IMR-90 (cell line): ENCODE measurements around the gene SPATA31E1. TPM values are rescaled to one million over a fixed set of nuclear protein-coding genes. Genes with fewer than 3 reads are reported as not detected.

Experiments
- ATAC-seq: fragments of 200-7000 bp; cut with Tn5 transposase; 2 replicates; pipeline ENCODE4 v1.9.1; 2020; ENCODE audit warnings: low read depth, mild to moderate bottlenecking, moderate library complexity
- BruUV-seq: library from RNA; stranded (reverse); fragments of 400-500 nt; replicated peaks from 2 replicates; lab custom pipeline; 2021; lab: Mats Ljungman, UMichigan
- CTCF ChIA-PET: fragments of 300-600 bp; formaldehyde crosslinking; extraction: SDS; loops from one replicate; lab custom pipeline; 2021; ENCODE audit warnings: antibody characterized with exemption; lab: Yijun Ruan, JAX
- POLR2A ChIA-PET: fragments of 300-600 bp; sonication (Branson Sonifier 250); formaldehyde crosslinking; loops from one replicate; lab custom pipeline; 2022; ENCODE audit warnings: antibody characterized with exemption; ENCODE audit not compliant: unreplicated experiment; lab: Charles Lee
- DNase-seq: peaks from one replicate; pipeline ENCODE4 v3.0.0; 2013
- H2AFZ ChIP-seq: replicated peaks from 2 replicates; pipeline ENCODE3; 2013; ENCODE audit warnings: low read length, mild to moderate bottlenecking; ENCODE audit not compliant: poor library complexity
- H2AK5ac ChIP-seq: 2 replicates; pipeline ENCODE4 v1.6.1; 2013; ENCODE audit warnings: low read depth, low read length, inconsistent platforms
- H2AK9ac ChIP-seq: replicated peaks from 2 replicates; pipeline ENCODE3; 2013; ENCODE audit warnings: mild to moderate bottlenecking, low read depth, low read length, moderate library complexity; ENCODE audit not compliant: poor library complexity
- H2BK120ac ChIP-seq: 2 replicates; pipeline ENCODE4 v1.6.1; 2013; ENCODE audit warnings: low read depth, low read length, inconsistent platforms
- H2BK15ac ChIP-seq: 3 replicates; pipeline ENCODE4 v1.6.1; 2013; ENCODE audit warnings: low read depth, low read length, inconsistent platforms
- H2BK20ac ChIP-seq: 2 replicates; pipeline ENCODE4 v1.6.1; 2013; ENCODE audit warnings: low read depth, mild to moderate bottlenecking, inconsistent platforms, low read length, moderate library complexity
- H2BK5ac ChIP-seq: 2 replicates; pipeline ENCODE4 v1.6.1; 2013; ENCODE audit warnings: mild to moderate bottlenecking, low read depth, low read length, inconsistent platforms; ENCODE audit not compliant: poor library complexity, severe bottlenecking
- H3K14ac ChIP-seq: replicated peaks from 2 replicates; pipeline ENCODE4 v1.6.1; 2013; ENCODE audit warnings: low read depth, low read length, inconsistent platforms
- H3K18ac ChIP-seq: 2 replicates; pipeline ENCODE4 v1.6.1; 2013; ENCODE audit warnings: low read depth, low read length, control low read depth
- H3K23ac ChIP-seq: 2 replicates; pipeline ENCODE4 v1.6.1; 2013; ENCODE audit warnings: low read depth, low read length, inconsistent platforms
- H3K27ac ChIP-seq: 2 replicates; pipeline ENCODE4 v1.5.1; 2013; ENCODE audit warnings: mild to moderate bottlenecking, control low read depth, low read length; ENCODE audit not compliant: insufficient read depth
- H3K27me3 ChIP-seq: 2 replicates; pipeline ENCODE4 v1.6.1; 2013; ENCODE audit warnings: low read length; ENCODE audit not compliant: control insufficient read depth, insufficient read depth
- H3K36me3 ChIP-seq: 2 replicates; pipeline ENCODE4 v1.6.1; 2013; ENCODE audit warnings: low read length, mixed read lengths; ENCODE audit not compliant: control insufficient read depth, insufficient read depth
- H3K4ac ChIP-seq: 2 replicates; pipeline ENCODE4 v1.6.1; 2013; ENCODE audit warnings: low read depth, low read length, inconsistent platforms
- H3K4me1 ChIP-seq: 2 replicates; pipeline ENCODE4 v1.6.1; 2013; ENCODE audit warnings: low read length, mixed read lengths; ENCODE audit not compliant: control insufficient read depth, insufficient read depth
- H3K4me2 ChIP-seq: 2 replicates; pipeline ENCODE4 v1.6.1; 2013; ENCODE audit warnings: low read depth, mild to moderate bottlenecking, control low read depth, low read length, moderate library complexity
- H3K4me3 ChIP-seq: 2 replicates; pipeline ENCODE4 v1.5.1; 2013; ENCODE audit warnings: low read depth, mild to moderate bottlenecking, control low read depth, low read length, moderate library complexity; ENCODE audit not compliant: insufficient read depth
- H3K56ac ChIP-seq: 2 replicates; pipeline ENCODE4 v1.6.1; 2013; ENCODE audit warnings: low read length, inconsistent platforms; ENCODE audit not compliant: insufficient read depth; ENCODE audit errors: extremely low read depth
- H3K79me1 ChIP-seq, 2 experiments: 2 replicates each; pipeline ENCODE4 v1.6.1; 2013; ENCODE audit warnings: low read length in 2 of 2, inconsistent platforms in 1 of 2, low read depth in 1 of 2
- H3K9ac ChIP-seq: 2 replicates; pipeline ENCODE4 v1.6.1; 2013; ENCODE audit warnings: low read depth, low read length, control low read depth
- H3K9me1 ChIP-seq: 2 replicates; pipeline ENCODE4 v1.6.1; 2013; ENCODE audit warnings: low read length, inconsistent platforms; ENCODE audit not compliant: insufficient read depth
- H3K9me3 ChIP-seq: 2 replicates; pipeline ENCODE4 v1.6.1; 2013; ENCODE audit warnings: low read length; ENCODE audit not compliant: control insufficient read depth, insufficient read depth
- H4K20me1 ChIP-seq: 2 replicates; pipeline ENCODE4 v1.6.1; 2013; ENCODE audit warnings: low read length, inconsistent platforms; ENCODE audit not compliant: insufficient read depth
- H4K5ac ChIP-seq: 2 replicates; pipeline ENCODE4 v1.6.1; 2013; ENCODE audit warnings: mild to moderate bottlenecking, low read depth, low read length, control low read depth
- H4K8ac ChIP-seq, 2 experiments: 2 replicates each; pipeline ENCODE4 v1.6.1; 2013; ENCODE audit warnings: low read depth in 2 of 2, low read length in 2 of 2, control low read depth in 1 of 2, inconsistent platforms in 1 of 2
- H4K91ac ChIP-seq: 2 replicates; pipeline ENCODE4 v1.6.1; 2013; ENCODE audit warnings: low read depth, low read length, inconsistent platforms; ENCODE audit not compliant: insufficient read depth
- BHLHE40 ChIP-seq: fragments of 150-350 bp; IDR thresholded peaks from 2 replicates; pipeline ENCODE4 v1.6.1; 2016; ENCODE audit warnings: mild to moderate bottlenecking, low read depth, low read length
- CEBPB ChIP-seq: IDR thresholded peaks from 2 replicates; pipeline ENCODE4 v1.6.1; 2012; ENCODE audit warnings: low read depth, low read length, improper control_type of control experiment
- CHD1 ChIP-seq: IDR thresholded peaks from 2 replicates; pipeline ENCODE4 v1.6.1; 2012; ENCODE audit warnings: low read depth, low read length, improper control_type of control experiment
- FOS ChIP-seq: fragments of 150-350 bp; IDR thresholded peaks from 2 replicates; pipeline ENCODE4 v1.6.1; 2016; ENCODE audit warnings: low read depth, low read length
- MAFK ChIP-seq: IDR thresholded peaks from 2 replicates; pipeline ENCODE4 v1.6.1; 2012; ENCODE audit warnings: low read depth, low read length, improper control_type of control experiment
- MAZ ChIP-seq: IDR thresholded peaks from 2 replicates; pipeline ENCODE4 v1.6.1; 2012; ENCODE audit warnings: low read depth, mild to moderate bottlenecking, low read length, improper control_type of control experiment, moderate library complexity, borderline replicate concordance
- MXI1 ChIP-seq: IDR thresholded peaks from 2 replicates; pipeline ENCODE4 v1.6.1; 2012; ENCODE audit warnings: low read depth, mild to moderate bottlenecking, low read length, moderate library complexity, borderline replicate concordance
- NFE2L2 ChIP-seq: fragments of 150-350 bp; IDR thresholded peaks from 2 replicates; pipeline ENCODE4 v1.6.1; 2016; ENCODE audit warnings: low read depth, mild to moderate bottlenecking, low read length
- POLR2A ChIP-seq: IDR thresholded peaks from 2 replicates; pipeline ENCODE4 v1.6.1; 2012; ENCODE audit warnings: mild to moderate bottlenecking, low read depth, low read length
- RAD21 ChIP-seq: IDR thresholded peaks from 2 replicates; pipeline ENCODE4 v1.6.1; 2012; ENCODE audit warnings: low read length, improper control_type of control experiment
- RCOR1 ChIP-seq: IDR thresholded peaks from 2 replicates; pipeline ENCODE4 v1.6.1; 2012; ENCODE audit warnings: mild to moderate bottlenecking, low read length, improper control_type of control experiment; ENCODE audit not compliant: insufficient replicate concordance
- RFX5 ChIP-seq: IDR thresholded peaks from 2 replicates; pipeline ENCODE4 v1.8.0; 2012; ENCODE audit warnings: low read depth, mild to moderate bottlenecking, low read length, moderate library complexity
- SMC3 ChIP-seq: fragments of 150-350 bp; IDR thresholded peaks from 2 replicates; pipeline ENCODE4 v1.6.1; 2016; ENCODE audit warnings: low read depth, mild to moderate bottlenecking, antibody characterized with exemption, low read length, moderate library complexity
- WGBS, 2 experiments: methylation state at CpG; one replicate each; pipeline versions ENCODE4 v1.1.5 to v1.1.7; 2013; ENCODE audit warnings: missing lambda C conversion rate in 2 of 2; ENCODE audit not compliant: insufficient read length in 1 of 2; ENCODE audit errors: extremely low coverage in 2 of 2; 5-methylcytosine and 5-hydroxymethylcytosine counted together
- dilution Hi-C: fragments of 300-500 bp; cut with HindIII; formaldehyde crosslinking; loops from one replicate; pipeline ENCODE4 v1.14.3; 2018; ENCODE audit warnings: low sequenced_read_pairs; ENCODE audit not compliant: unreplicated experiment
- in situ Hi-C: fragments of 300-500 bp; cut with MboI; formaldehyde crosslinking; loops from 3 replicates; pipeline ENCODE4 v1.14.3; 2019; ENCODE audit warnings: low sequenced_read_pairs, inconsistent platforms, mixed read lengths
- intact Hi-C: fragments of 100-400 bp; cut with micrococcal nuclease; formaldehyde crosslinking; loops from 2 replicates; pipeline ENCODE4 v1.10.0; 2022
- polyA plus RNA-seq, 3 experiments: library from polyadenylated mRNA; depleted of rRNA; stranded (reverse); fragments of >200 nt; gene quantifications; 2 replicates each; pipeline ENCODE4 v1.2.3, GENCODE V29; 2012; ENCODE audit warnings: low replicate concordance in 1 of 3
- total RNA-seq: library from RNA; depleted of rRNA; stranded (reverse); fragments of >200 nt; gene quantifications from 2 replicates; pipeline ENCODE4 v1.2.3, GENCODE V29; 2012
- TF ChIP-seq, protein P1 (sequence below): conservative IDR thresholded peaks from 2 replicates; pipeline ENCODE4 v1.5.1; 2012; ENCODE audit warnings: mild to moderate bottlenecking, low read depth, low read length, improper control_type of control experiment
- TF ChIP-seq, protein P2 (sequence below): fragments of 150-350 bp; IDR thresholded peaks from 2 replicates; pipeline ENCODE4 v1.6.1; 2017; ENCODE audit warnings: mild to moderate bottlenecking, antibody characterized with exemption, low read length, low read depth
- TF ChIP-seq, protein P3 (sequence below): fragments of 150-350 bp; IDR thresholded peaks from 2 replicates; pipeline ENCODE4 v1.6.1; 2016; ENCODE audit warnings: low read depth, mild to moderate bottlenecking, low read length, moderate library complexity, borderline replicate concordance

Gene SPATA31E1
- total and polyA plus RNA-seq, 2 of the 4 experiments (the other 2 are of a cell fraction): 0.03 TPM; not detected in 1

DNA sequence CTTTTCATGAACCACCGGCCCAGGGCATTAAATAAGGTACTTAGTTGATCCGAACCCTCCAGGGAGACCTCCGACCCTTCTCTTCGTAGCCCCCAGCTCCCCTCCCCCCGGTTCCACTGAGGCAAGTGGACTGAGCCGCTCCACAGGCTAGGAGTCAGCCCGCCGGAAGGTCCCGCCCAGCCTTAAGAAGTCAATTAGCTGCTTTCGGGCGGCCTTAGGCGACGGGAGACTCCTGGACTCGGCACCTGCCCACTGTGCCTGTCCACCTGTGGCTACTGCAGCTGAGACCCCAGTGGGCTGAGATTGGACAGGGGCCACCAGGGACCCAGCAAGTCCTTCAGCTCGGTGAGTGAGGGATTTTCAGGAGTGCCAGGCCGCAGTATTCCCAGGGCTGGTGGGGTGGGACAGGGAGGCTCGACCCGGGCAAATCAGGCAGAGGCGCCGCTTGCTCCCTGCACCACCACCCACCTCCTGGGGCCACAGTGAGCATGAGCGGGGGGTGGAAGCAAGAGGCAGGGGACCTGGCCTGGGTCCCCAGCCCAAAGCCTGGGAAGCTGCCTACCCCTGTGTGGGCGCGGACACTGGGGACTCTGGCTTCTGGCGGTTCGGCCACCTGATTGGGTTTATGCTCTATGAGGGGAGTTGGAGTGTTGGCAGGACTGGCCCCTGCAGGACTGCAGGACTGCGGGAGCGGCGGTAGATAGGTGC is 39.6 kb upstream of the SPATA31E1 start:
- no peak for TF ChIP-seq FOS
- TF ChIP-seq RCOR1: no peak
- TF ChIP-seq MAZ: no peak
- no peak for TF ChIP-seq POLR2A
- TF ChIP-seq CEBPB: no peak
- TF ChIP-seq, protein P1, sequence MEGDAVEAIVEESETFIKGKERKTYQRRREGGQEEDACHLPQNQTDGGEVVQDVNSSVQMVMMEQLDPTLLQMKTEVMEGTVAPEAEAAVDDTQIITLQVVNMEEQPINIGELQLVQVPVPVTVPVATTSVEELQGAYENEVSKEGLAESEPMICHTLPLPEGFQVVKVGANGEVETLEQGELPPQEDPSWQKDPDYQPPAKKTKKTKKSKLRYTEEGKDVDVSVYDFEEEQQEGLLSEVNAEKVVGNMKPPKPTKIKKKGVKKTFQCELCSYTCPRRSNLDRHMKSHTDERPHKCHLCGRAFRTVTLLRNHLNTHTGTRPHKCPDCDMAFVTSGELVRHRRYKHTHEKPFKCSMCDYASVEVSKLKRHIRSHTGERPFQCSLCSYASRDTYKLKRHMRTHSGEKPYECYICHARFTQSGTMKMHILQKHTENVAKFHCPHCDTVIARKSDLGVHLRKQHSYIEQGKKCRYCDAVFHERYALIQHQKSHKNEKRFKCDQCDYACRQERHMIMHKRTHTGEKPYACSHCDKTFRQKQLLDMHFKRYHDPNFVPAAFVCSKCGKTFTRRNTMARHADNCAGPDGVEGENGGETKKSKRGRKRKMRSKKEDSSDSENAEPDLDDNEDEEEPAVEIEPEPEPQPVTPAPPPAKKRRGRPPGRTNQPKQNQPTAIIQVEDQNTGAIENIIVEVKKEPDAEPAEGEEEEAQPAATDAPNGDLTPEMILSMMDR: no peak
- TF ChIP-seq CHD1: no peak
- TF ChIP-seq MAFK: no peak
- no peak for TF ChIP-seq BHLHE40
- no peak for TF ChIP-seq RAD21
- TF ChIP-seq, protein P2, sequence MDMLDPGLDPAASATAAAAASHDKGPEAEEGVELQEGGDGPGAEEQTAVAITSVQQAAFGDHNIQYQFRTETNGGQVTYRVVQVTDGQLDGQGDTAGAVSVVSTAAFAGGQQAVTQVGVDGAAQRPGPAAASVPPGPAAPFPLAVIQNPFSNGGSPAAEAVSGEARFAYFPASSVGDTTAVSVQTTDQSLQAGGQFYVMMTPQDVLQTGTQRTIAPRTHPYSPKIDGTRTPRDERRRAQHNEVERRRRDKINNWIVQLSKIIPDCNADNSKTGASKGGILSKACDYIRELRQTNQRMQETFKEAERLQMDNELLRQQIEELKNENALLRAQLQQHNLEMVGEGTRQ: no peak
- no peak for TF ChIP-seq RFX5
- no peak for TF ChIP-seq SMC3
- TF ChIP-seq, protein P3, sequence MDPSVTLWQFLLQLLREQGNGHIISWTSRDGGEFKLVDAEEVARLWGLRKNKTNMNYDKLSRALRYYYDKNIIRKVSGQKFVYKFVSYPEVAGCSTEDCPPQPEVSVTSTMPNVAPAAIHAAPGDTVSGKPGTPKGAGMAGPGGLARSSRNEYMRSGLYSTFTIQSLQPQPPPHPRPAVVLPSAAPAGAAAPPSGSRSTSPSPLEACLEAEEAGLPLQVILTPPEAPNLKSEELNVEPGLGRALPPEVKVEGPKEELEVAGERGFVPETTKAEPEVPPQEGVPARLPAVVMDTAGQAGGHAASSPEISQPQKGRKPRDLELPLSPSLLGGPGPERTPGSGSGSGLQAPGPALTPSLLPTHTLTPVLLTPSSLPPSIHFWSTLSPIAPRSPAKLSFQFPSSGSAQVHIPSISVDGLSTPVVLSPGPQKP: no peak
- no peak for TF ChIP-seq MXI1
- no peak for TF ChIP-seq NFE2L2
- Histone ChIP-seq H3K27ac (no peak overlapping the region), H3K27me3 (no peaks in the 10 kb centered on the region), H3K9me3 (no peaks in the 10 kb centered on the region), H3K36me3 (no peaks in the 10 kb centered on the region), H3K9me1 (no peaks in the 10 kb centered on the region), H3K56ac (no peak overlapping the region), H4K20me1 (no peaks in the 10 kb centered on the region), H3K9ac (no peak overlapping the region), H3K23ac (no peak overlapping the region), H2BK20ac (no peak overlapping the region), H2BK5ac (no peak overlapping the region), H3K18ac (no peak overlapping the region), H2BK15ac (no peak overlapping the region), H3K4ac (no peak overlapping the region), H4K5ac (no peak overlapping the region), H2AK5ac (no peak overlapping the region), H3K14ac (no peak overlapping the region), H3K4me3 (no peak overlapping the region), H3K79me1 (no peaks in the 10 kb centered on the region), H2AK9ac (no peak overlapping the region), H4K91ac (no peak overlapping the region), H2AFZ (no peak overlapping the region), H3K4me1 (no peaks in the 10 kb centered on the region), H4K8ac (no peak overlapping the region), H2BK120ac (no peak overlapping the region), H3K4me2 (no peak overlapping the region)
- ATAC-seq (no peak), DNase-seq (no peak)
- CTCF ChIA-PET: no interaction called here
- intact Hi-C loops: no loop called here
- dilution Hi-C loops: no loop called here
- POLR2A ChIA-PET: no interaction called here
- WGBS, 2 experiments: 80% methylated on average over 3 of the region's 28 CpGs; no CpG with 5 or more reads in 1 of the 2 experiments
- BruUV-seq: no TSS peak
- in situ Hi-C loops: no loop called here
